ENCODE measurements around the gene NPW.
A peak's percentile ranks its signal among the peaks of the same experiment; 100 is the strongest.

The NPW gene

DNA sequence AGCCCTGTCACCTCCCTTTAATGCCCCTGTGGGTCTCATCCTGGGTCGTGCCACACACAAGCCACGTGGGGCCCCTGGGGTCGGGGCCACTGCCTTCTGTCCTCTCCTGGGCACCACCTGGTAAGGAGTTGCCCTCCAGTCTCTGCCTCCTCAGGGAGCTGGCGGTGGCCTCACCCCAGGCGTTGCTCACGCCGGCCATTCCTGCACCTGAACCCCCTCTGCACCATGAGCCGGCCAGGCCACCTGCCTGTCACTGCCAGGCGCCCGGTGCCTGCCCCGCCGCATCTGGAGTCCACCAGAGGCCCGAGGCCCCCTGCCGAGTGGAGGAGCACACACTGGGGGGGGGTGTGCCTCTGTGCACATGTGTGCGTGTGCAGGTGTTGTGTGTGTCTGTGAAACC, 17.5 kb downstream of the NPW start:
- DNase-seq = no peak

DNA sequence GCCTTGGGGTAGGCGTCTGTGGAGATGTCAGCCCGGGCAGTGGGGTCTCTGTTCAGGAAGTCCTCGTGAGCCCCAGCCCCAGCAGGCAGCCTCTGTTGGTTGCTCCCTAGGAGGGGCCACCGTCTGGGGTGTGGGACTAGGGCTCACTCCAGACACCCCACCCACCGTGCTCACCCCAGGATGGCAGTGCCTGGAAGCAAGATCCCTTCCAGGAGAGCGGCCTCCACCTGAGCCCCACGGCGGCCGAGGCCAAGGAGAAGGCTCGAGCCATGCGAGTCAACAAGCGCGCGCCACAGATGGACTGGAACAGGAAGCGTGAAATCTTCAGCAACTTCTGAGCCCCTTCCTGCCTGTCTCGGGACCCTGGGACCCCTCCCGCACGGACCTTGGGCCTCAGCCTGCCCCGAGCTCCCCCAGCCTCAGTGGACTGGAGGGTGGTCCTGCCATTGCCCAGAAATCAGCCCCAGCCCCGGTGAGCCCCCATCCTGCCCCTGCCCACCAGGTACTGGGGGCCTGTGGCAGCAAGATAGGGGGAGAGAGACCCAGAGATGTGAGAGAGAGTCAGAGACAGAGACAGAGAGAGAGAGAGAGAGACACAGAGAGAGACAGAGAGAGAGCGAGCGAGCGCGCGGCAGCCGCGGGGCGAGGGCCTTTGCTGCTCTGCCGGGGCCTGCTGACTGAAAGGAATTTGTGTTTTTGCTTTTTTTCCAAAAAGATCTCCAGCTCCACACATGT, 18.2 kb downstream of the NPW start:
- no peak for DNase-seq

GRCh38 chr16:2038382-2039231, 19.0 kb downstream of the NPW start:
- no peak for DNase-seq

DNA sequence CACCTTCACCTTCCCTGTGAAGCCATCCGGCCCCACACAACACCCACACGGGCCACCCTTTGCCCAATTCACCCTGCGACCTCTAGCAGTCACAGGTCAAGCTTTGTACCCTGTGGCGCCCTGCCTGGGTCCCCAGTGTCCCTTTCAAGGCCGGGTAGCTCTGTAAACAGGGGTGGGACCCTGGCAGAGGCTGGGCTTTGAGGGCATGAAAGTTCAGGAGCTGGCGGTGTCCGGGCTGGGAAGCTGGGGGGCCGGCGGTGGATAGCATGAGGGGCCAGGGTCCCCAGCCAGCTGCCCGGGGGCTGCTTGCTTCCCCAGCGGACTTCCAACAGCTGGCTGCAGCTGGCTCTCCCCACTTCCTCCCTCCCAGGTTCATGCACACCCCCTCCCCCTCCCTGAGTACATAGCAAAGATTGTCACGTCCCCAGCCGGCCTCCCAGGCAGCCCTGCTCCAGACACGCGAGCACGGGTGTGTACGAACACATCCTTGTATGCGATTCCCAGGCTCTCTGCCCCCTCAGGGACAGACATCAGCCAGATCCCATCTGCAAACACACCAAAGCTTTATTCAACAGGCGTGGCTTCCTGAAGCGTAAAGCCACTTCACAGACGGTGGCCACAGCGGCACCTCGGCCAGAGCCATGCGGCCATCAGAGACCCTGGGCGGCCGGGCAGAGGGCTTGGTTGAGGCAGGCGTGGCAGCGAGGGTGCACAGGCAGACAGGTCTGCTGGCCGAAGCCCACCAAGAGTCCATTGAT, 19.9 kb downstream of the NPW start:
- no peak for DNase-seq

DNA sequence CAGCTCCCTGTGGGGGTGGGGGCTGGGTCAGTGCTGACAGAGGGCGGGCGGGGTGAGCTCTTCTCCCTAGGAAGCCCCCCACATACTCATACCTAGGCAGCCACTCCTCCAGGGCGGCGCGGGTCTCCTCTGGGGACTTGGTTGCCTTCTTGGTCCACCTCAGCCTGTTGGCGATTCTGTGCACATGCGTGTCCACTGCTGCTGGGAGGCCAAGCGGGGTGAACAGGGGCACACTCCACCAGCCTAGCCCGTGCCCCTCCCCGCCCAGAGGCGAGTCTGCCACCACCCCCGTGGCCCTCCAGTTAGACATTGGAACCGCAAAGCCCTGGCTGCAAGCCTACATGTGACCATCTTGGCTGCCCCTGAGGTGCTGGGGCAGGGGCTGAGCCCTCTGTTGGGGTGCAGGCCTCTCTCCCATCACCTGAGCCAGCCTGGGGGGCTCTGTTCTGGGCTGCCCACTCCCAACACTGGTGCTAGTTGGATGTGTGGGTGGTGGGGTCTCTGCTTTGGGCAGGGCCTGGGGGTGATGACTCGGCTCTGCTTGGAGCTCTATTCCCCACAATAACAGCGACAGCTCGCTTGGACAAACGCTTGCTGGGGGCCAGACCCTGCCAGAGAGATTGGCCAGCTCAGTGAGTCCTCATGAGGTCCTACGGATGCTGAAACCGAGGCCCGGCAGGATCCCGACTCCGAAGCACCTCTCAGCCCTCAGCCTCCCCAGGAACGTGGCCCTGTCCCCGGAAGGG, 20.6 kb downstream of the NPW start:
- DNase-seq = no peak

- DNase-seq = no peak
Measured at GRCh38 chr16:2040787-2041522, 21.4 kb downstream of the NPW start.

- DNase-seq = no peak
Measured at GRCh38 chr16:2042171-2042985, 22.8 kb downstream of the NPW start.

GRCh38 chr16:2042986-2043666, 23.5 kb downstream of the NPW start:
- no peak for DNase-seq

- DNase-seq = no peak
Measured at GRCh38 chr16:2043667-2044451, 24.3 kb downstream of the NPW start.

- no peak for DNase-seq
Measured at GRCh38 chr16:2044541-2044940, 25.0 kb downstream of the NPW start.

- no peak for DNase-seq
Measured at GRCh38 chr16:2045965-2046892, 26.6 kb downstream of the NPW start.

DNA sequence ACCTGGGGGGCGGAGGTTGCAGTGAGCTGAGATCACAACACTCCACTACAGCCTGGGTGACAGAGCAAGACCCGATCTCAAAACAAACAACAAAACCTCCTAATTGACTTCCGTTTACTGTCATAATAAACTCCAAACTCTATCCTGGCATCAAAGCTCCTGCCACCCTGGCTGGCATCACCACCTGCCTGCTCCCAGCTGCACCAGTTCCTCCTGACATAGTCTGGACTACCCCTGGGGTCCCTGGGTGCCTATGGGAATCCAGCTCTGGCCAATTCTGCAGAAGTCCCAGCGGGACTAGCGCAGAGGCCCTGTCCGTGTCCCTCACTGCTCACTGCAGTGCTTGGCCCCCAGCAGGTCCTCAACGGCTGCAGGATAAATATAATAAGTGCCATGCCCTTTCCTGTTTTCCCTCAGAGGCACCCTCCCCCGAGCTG, 27.3 kb downstream of the NPW start:
- DNase-seq = no peak

DNA sequence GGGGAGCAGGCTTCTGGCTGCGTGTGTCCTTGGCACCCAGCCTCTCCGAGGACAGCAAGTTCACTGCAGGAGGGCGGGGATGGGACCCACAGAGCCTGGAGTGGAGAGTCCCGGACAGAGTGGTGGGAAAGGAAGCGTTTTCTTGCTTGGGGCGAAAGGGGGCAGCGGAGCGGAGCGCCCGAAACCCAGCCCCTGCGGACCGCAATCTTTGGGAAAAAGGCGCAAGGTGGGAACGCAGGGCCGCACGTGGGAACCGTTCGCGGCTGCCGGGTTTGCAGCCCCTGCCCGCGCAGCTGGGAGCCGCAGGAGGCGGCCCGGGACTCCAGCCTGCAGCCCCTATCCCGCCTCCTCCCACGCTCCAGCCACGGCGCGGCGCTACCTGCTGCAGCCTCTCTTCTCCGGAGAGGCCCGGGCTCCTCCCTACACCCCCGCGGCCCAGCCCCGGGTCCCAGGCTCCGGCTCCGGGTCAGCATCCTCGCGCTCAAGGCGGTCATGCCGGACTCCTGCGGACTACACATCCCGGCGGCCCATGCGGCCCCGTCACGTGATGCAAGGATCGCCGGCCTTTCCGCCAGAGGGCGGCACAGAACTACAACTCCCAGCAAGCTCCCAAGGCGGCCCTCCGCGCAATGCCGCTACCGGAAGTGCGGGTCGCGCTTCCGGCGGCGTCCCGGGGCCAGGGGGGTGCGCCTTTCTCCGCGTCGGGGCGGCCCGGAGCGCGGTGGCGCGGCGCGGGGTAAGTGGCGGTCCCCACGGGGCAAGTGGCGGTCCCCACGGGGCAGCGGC, 27.9 kb downstream of the NPW start, which contains the start of the genes NTHL1 and TSC2:
Gene NTHL1 (minus strand): TSS at position 505 of the 786 bp plus-strand sequence. CDS start 11 bp downstream, at position 494.
Gene TSC2 (plus strand): TSS at position 656 of the 786 bp plus-strand sequence. CDS start 631 bp downstream, outside the sequence.
- DNase-seq = peak; percentile 90

- no peak for DNase-seq
Measured at GRCh38 chr16:2048116-2048543, 28.5 kb downstream of the NPW start.

- no peak for DNase-seq
Measured at GRCh38 chr16:2053211-2053610, 33.6 kb downstream of the NPW start.

GRCh38 chr16:2053897-2054296, 34.3 kb downstream of the NPW start:
- DNase-seq = no peak

DNA sequence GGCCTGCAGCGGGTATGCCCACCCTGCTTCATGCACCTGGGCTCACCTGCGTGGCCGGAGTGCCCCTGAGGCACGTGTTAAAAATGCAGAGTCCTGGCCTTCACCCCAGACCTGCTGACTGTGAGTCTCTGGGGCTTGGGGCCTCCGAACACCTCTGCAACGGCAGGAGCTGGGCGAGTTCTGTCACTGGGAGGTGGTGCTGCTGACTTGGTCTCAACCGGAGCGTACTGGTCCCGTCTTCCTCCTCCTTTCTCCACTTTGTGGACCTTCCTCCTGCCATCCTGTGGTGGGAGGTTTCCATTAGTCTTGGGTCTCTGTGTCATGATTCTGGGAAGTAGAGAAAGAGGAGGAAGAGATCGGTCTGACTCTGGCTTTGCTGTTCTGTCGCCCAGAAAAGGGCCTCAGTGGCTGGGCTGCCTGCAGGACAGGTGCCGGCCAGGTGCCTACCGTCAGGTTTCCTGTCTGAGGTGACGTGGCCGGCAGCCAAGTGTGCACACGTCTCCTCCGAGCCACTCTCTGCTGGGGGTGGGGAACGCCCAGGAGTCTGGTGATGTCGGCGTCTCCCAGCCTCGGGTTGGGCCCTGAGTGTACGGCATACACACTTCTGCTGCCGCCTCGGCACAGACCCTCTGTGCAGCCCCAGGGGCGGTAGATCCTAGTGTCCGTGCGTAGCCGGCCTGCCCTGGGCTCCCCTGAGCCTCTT, 35.1 kb downstream of the NPW start:
- DNase-seq = no peak

All from DMS 273 treated with DMSO at 0.1 percent for 48 hours (cell line).